CD4-positive, alpha-beta memory T cell (primary cell): ENCODE data around the gene MKX. TPM values are rescaled to one million over a fixed set of nuclear protein-coding genes. Genes with fewer than 3 reads are reported as not detected.

Source experiments
- CTCF ChIA-PET: fragments of 350-600 bp; sonication (Branson Sonifier 250); formaldehyde crosslinking; loops from one replicate; lab custom pipeline; 2021; ENCODE audit warnings: inconsistent platforms; ENCODE audit not compliant: partially characterized antibody; lab: Charles Lee
- POLR2A ChIA-PET: fragments of 350-600 bp; sonication (Branson Sonifier 250); formaldehyde crosslinking; loops from one replicate; lab custom pipeline; 2021; ENCODE audit not compliant: partially characterized antibody; lab: Charles Lee
- DNase-seq, 5 donors: peaks; one replicate each; pipeline versions ENCODE4 v3.0.0 to v3.0.0-alpha.2; 2020 to 2022; ENCODE audit warnings: mixed read lengths in 1 of 5
- H3K27ac ChIP-seq: one replicate; pipeline ENCODE4 v1.7.0; 2013; ENCODE audit warnings: low read depth, low read length
- H3K27me3 ChIP-seq: 2 replicates; pipeline ENCODE4 v1.7.0; 2013; ENCODE audit warnings: mild to moderate bottlenecking, low read length, moderate library complexity; ENCODE audit not compliant: insufficient read depth
- H3K36me3 ChIP-seq: 2 replicates; pipeline ENCODE4 v1.7.0; 2013; ENCODE audit warnings: mild to moderate bottlenecking, low read length, moderate library complexity; ENCODE audit not compliant: insufficient read depth
- H3K4me1 ChIP-seq: 2 replicates; pipeline ENCODE4 v1.7.0; 2013; ENCODE audit warnings: mild to moderate bottlenecking, low read length, moderate library complexity; ENCODE audit not compliant: insufficient read depth
- H3K4me3 ChIP-seq, 2 donors: one replicate each; pipeline ENCODE4 v1.7.0; 2013; ENCODE audit warnings: low read length in 2 of 2, mild to moderate bottlenecking in 1 of 2
- H3K9me3 ChIP-seq, 2 donors: one replicate each; pipeline ENCODE4 v1.7.0; 2013; ENCODE audit warnings: low read length in 2 of 2, control low read depth in 1 of 2; ENCODE audit not compliant: control insufficient read depth in 1 of 2
- H3K27ac Mint-ChIP-seq, 7 donors: one replicate each; pipeline ENCODE4 v1.8.0; 2020 to 2021; ENCODE audit warnings: mixed read lengths in 7 of 7, mild to moderate bottlenecking in 6 of 7, inconsistent platforms in 3 of 7, moderate library complexity in 3 of 7
- H3K27me3 Mint-ChIP-seq, 2 donors: one replicate each; pipeline ENCODE4 v1.8.0; 2020 to 2021; ENCODE audit warnings: mixed read lengths in 2 of 2
- H3K36me3 Mint-ChIP-seq, 2 donors: one replicate each; pipeline ENCODE4 v1.8.0; 2020 to 2021; ENCODE audit warnings: mixed read lengths in 2 of 2, inconsistent platforms in 1 of 2, mild to moderate bottlenecking in 1 of 2
- H3K4me1 Mint-ChIP-seq, 4 donors: one replicate each; pipeline ENCODE4 v1.8.0; 2020 to 2021; ENCODE audit warnings: mixed read lengths in 4 of 4, mild to moderate bottlenecking in 1 of 4
- H3K4me3 Mint-ChIP-seq, 8 donors: one replicate each; pipeline ENCODE4 v1.8.0; 2020 to 2021; ENCODE audit warnings: mixed read lengths in 8 of 8, mild to moderate bottlenecking in 7 of 8, moderate library complexity in 6 of 8, inconsistent platforms in 3 of 8
- H3K9me3 Mint-ChIP-seq, 8 donors: one replicate each; pipeline ENCODE4 v1.8.0; 2020 to 2021; ENCODE audit warnings: mixed read lengths in 8 of 8, mild to moderate bottlenecking in 5 of 8, inconsistent platforms in 3 of 8, moderate library complexity in 1 of 8
- intact Hi-C: fragments of 100-400 bp; cut with micrococcal nuclease; formaldehyde crosslinking; loops from one replicate; pipeline ENCODE4 v1.15.1; 2023
- polyA plus RNA-seq, 2 donors: library from polyadenylated mRNA; unstranded; fragments of 300-500 nt; fragmentation: Illumina TruSeq; gene quantifications; one replicate each; pipeline ENCODE4 v1.2.3, GENCODE V29; 2021
- total RNA-seq, 2 experiments: library from RNA; stranded (reverse); gene quantifications; one replicate each; pipeline ENCODE4 v1.2.3, GENCODE V29; 2021

The MKX gene
- total and polyA plus RNA-seq, 4 experiments from 2014 or later, result not detected

DNA sequence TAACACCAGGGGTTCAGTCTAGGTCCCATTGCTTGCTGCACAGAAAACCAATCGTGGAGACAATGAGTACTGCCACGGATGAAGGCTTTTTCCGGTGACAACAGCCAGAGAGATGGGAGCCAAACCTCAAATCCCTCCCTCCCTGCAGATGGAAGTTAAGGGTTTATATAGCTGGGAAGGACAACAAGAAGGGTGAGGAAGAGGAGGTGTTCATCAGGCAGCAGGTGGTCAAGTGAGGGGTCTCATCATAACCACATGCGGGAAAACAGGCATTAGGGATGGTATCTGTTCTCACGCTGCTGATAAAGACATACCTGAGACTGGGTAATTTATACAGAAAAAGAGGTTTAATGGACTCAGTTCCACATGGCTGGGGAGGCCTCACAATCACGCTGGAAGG lies 91.3 kb downstream of the MKX start:
- H3K9me3 ChIP-seq, result no peaks in the 10 kb centered on the region
- H3K4me3 ChIP-seq, result no peak overlapping the region
- peaks cover 0 to 8% (median 0%) of the 10 kb centered on the region in 8 donors for H3K9me3 Mint-ChIP-seq
- ChIA-PET CTCF (interaction anchor here (0.8 to 2.5 kb wide), 3 partner anchors 206 to 210 kb away, joined by 3 to 15 read pairs (median 4); no protein-coding TSS in a partner anchor), POLR2A (no interaction called here)
- peaks cover 0 to 7% (median 2%) of the 10 kb centered on the region in 4 donors for H3K4me1 Mint-ChIP-seq
- no peaks in the 10 kb centered on the region for H3K36me3 Mint-ChIP-seq
- no peaks in the 10 kb centered on the region for H3K36me3 ChIP-seq
- no peaks in the 10 kb centered on the region for H3K27me3 ChIP-seq
- H3K27me3 Mint-ChIP-seq, result peaks cover 6 to 10% of the 10 kb centered on the region in 2 donors
- intact Hi-C loops, result no loop called here
- peak overlapping the region in 1 of 7 donors; percentile 22 for H3K27ac Mint-ChIP-seq
- H3K4me3 Mint-ChIP-seq, result no peak overlapping the region
- no peaks in the 10 kb centered on the region for H3K4me1 ChIP-seq
- no peak overlapping the region for H3K27ac ChIP-seq
- no peak for DNase-seq

DNA sequence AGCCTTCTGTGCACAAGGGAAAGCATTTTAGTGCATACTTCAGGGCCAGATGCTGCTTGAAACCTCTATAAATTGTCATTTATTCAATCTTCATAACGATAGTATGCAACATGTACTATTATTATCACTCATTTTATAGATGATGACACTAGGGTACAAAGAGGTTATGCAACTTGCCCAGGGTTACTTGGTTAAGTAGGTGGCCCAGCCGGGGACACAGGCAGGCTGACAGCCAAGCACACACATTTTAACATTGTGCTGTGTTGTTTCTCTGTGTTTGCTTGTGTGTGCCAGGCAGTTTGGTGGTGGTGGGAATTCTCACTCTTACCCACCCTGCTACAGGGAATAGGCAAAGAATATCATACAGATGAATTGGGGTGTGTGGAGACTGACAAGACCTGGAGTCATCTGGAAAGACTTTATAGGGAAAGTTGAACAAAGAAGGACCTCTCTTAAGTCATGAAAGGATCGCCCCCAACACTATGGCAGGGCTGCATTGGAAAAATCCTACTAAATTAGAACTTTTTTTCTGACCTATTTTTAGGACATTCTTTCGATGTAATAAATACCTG lies 98.9 kb downstream of the MKX start:
- Histone ChIP-seq H3K27ac (no peak overlapping the region), H3K4me1 (no peaks in the 10 kb centered on the region), H3K27me3 (no peaks in the 10 kb centered on the region), H3K36me3 (no peaks in the 10 kb centered on the region), H3K4me3 (no peak overlapping the region), H3K9me3 (no peaks in the 10 kb centered on the region)
- no peak overlapping the region for H3K4me3 Mint-ChIP-seq
- ChIA-PET CTCF (no interaction called here), POLR2A (no interaction called here)
- H3K27me3 Mint-ChIP-seq, result peaks cover 13 to 14% of the 10 kb centered on the region in 2 donors
- peaks cover 0 to 18% (median 8%) of the 10 kb centered on the region in 8 donors for H3K9me3 Mint-ChIP-seq
- no peaks in the 10 kb centered on the region for H3K36me3 Mint-ChIP-seq
- no peak overlapping the region for H3K27ac Mint-ChIP-seq
- H3K4me1 Mint-ChIP-seq, result no peaks in the 10 kb centered on the region
- no peak for DNase-seq
- intact Hi-C loops, result no loop called here

DNA sequence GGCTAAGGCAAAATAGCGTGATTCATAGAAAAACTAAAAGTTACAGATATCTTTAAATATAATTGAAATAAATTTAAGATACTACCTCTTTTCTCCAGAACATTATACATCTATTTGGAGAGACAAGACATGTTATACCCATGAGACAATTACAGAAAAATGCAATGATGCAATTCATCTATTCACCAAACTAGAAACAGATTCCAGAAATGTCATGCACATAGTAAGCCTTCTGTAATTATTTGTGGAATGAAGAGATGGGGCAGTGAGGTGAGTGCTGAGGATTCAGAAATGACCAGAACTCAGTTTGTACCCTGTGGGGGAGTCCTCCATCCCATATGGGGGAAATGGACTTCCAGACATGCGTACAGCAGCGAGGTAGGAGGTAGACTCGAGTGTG lies 99.4 kb downstream of the MKX start:
- intact Hi-C loops, result no loop called here
- Histone ChIP-seq H3K4me3 (no peak overlapping the region), H3K27me3 (no peaks in the 10 kb centered on the region), H3K4me1 (no peaks in the 10 kb centered on the region), H3K27ac (no peak overlapping the region), H3K36me3 (no peaks in the 10 kb centered on the region), H3K9me3 (no peaks in the 10 kb centered on the region)
- H3K27ac Mint-ChIP-seq, result peak overlapping the region in 1 of 7 donors; percentile 19
- peaks cover 11 to 14% of the 10 kb centered on the region in 2 donors for H3K27me3 Mint-ChIP-seq
- no peak for DNase-seq
- H3K36me3 Mint-ChIP-seq, result no peaks in the 10 kb centered on the region
- H3K4me1 Mint-ChIP-seq, result no peaks in the 10 kb centered on the region
- no peak overlapping the region for H3K4me3 Mint-ChIP-seq
- CTCF ChIA-PET, result no interaction called here
- POLR2A ChIA-PET, result no interaction called here
- peaks cover 0 to 20% (median 9%) of the 10 kb centered on the region in 8 donors for H3K9me3 Mint-ChIP-seq

DNA sequence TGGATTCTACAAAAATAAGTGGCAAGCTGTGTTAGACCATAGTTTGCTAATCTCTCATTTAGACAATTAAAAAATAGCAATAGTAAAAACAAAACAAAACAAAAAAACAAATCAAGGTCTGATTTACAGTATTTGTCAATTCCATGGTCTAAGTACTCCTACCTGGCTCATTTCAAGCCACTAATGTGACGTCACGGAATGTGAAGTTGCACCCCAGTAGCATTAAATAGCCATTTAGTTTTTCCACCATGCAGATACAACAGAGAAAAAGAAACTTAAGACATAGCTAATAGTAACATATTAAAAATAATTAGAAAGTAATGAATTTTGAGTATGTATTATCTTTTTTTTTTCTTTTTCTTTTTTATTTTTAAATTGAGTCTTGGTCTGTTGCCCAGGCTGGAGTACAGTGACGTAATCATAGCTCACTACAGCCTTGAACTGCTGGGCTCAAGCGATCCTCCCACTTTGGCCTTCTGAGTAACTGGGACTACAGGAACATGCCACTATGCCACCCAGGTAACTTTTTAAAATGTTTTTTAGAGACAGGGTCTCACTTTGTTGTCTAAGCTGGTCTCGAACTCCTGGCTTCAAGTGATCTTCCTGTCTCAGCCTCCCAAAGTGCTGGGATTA lies 101.2 kb downstream of the MKX start:
- Mint-ChIP-seq H3K27ac (no peak overlapping the region), H3K9me3 (peaks cover 0 to 22% (median 11%) of the 10 kb centered on the region in 8 donors), H3K4me3 (no peak overlapping the region), H3K4me1 (no peaks in the 10 kb centered on the region), H3K27me3 (peaks cover 8 to 9% of the 10 kb centered on the region in 2 donors), H3K36me3 (no peaks in the 10 kb centered on the region)
- H3K36me3 ChIP-seq, result no peaks in the 10 kb centered on the region
- no peaks in the 10 kb centered on the region for H3K4me1 ChIP-seq
- H3K9me3 ChIP-seq, result no peaks in the 10 kb centered on the region
- ChIA-PET POLR2A (no interaction called here), CTCF (interaction anchor here (0.7 to 1.7 kb wide), 3 partner anchors 11 to 196 kb away, joined by 3 to 4 read pairs (median 3); no protein-coding TSS in a partner anchor)
- no peak overlapping the region for H3K4me3 ChIP-seq
- no peak overlapping the region for H3K27ac ChIP-seq
- H3K27me3 ChIP-seq, result no peaks in the 10 kb centered on the region
- DNase-seq, result no peak
- intact Hi-C loops, result no loop called here

DNA sequence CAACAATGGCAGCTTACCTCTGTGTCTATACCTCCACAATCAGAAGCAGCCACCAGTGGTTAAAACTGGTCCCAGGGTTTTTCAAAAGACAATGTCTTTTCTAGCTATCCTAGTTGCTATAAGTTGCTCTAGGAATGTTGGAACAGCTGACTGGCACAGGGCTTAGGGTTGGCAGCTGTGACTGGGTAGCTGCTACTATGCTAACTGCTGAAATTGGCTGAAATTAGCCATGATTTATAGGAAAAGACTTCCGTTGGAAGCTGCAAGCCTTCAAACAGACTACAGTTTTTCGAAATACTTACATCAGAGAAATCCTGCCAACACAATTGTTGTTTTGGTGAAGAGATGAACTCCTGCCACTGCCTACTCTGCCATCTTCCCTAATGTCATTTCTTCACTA lies 102.3 kb downstream of the MKX start:
- Mint-ChIP-seq H3K4me1 (no peaks in the 10 kb centered on the region), H3K4me3 (no peak overlapping the region), H3K27ac (no peak overlapping the region), H3K9me3 (peaks cover 0 to 22% (median 11%) of the 10 kb centered on the region in 8 donors), H3K27me3 (peaks cover 8% of the 10 kb centered on the region in 2 donors), H3K36me3 (no peaks in the 10 kb centered on the region)
- DNase-seq, result no peak
- no peak overlapping the region for H3K4me3 ChIP-seq
- ChIA-PET POLR2A (no interaction called here), CTCF (interaction anchor here (1.0 kb wide), 1 partner anchor 87 kb away, joined by 3 read pairs; no protein-coding TSS in a partner anchor)
- H3K27me3 ChIP-seq, result no peaks in the 10 kb centered on the region
- no peaks in the 10 kb centered on the region for H3K4me1 ChIP-seq
- intact Hi-C loops, result no loop called here
- H3K27ac ChIP-seq, result no peak overlapping the region
- no peaks in the 10 kb centered on the region for H3K9me3 ChIP-seq
- no peaks in the 10 kb centered on the region for H3K36me3 ChIP-seq

DNA sequence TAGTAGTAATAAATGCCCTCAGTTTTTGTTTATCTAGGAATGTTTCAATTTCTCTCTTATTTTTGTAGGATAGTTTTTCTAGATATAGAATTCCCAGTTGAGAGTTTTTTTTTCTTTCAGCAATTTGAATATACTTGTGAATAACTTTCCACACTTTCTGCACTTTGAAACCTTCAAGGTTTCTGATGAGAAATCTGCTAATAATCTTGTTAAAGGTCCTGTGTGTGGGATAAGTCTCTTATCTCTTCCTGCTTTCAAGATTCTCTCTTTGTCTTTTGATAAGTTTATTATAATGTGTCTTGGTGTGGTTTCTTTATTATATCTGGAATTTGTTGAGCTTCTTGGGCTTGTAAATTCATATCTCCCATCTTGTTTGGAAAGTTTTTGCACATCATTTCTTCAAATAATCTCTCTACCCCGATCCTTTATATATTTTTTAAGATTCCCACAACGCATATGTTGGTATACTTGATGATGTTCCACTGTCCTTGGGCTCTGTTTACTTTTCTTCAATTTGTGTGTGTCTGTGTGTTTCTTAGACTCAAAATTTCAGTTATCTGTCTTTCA lies 103.5 kb downstream of the MKX start:
- Histone ChIP-seq H3K9me3 (no peaks in the 10 kb centered on the region), H3K4me1 (no peaks in the 10 kb centered on the region), H3K27me3 (no peaks in the 10 kb centered on the region), H3K4me3 (no peak overlapping the region), H3K27ac (no peak overlapping the region), H3K36me3 (no peaks in the 10 kb centered on the region)
- ChIA-PET POLR2A (interaction anchor here (0.6 kb wide), 1 partner anchor 201 kb away, joined by 3 read pairs; no protein-coding TSS in a partner anchor), CTCF (no interaction called here)
- H3K4me1 Mint-ChIP-seq, result no peaks in the 10 kb centered on the region
- peaks cover 0 to 22% (median 11%) of the 10 kb centered on the region in 8 donors for H3K9me3 Mint-ChIP-seq
- no peaks in the 10 kb centered on the region for H3K36me3 Mint-ChIP-seq
- no peak overlapping the region for H3K27ac Mint-ChIP-seq
- intact Hi-C loops, result no loop called here
- DNase-seq, result no peak
- peaks cover 2 to 4% of the 10 kb centered on the region in 2 donors for H3K27me3 Mint-ChIP-seq
- H3K4me3 Mint-ChIP-seq, result peak overlapping the region in 1 of 8 donors; percentile 2

DNA sequence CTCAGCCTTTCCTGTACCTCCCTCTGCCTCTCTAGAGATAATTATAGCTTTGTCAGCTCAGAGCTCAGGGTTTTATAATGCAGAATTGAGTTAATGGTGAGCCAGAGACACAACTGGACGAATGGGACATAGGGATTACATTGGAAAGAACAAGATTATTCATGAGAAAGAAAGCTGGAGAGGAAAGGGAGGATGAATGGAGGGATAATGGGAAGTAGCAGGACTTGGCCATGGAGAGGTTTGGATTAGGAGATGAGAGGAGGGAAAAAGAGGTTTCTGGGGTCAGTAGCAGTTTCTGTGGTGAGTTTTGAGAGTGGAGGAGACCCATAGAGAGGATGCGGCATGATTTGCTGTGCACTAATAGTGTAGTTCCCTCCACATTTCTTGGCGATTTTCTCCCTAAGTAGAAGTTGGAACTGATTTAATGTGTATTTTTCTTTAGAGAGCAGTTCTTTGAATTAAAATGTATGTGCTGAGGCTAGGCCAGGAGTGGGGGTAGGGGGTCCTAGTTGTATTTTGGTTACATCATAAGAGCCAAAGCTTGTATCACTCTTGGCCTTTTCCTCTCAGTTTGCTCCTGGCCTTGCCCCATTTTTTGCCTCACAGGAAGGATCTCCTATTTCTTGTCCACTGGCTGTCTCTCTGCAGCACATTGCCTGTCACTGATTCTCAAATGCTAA lies 107.4 kb downstream of the MKX start:
- H3K9me3 ChIP-seq, result no peaks in the 10 kb centered on the region
- no peak overlapping the region for H3K4me3 Mint-ChIP-seq
- H3K4me3 ChIP-seq, result no peak overlapping the region
- H3K36me3 ChIP-seq, result no peaks in the 10 kb centered on the region
- intact Hi-C loops, result no loop called here
- no peak overlapping the region for H3K27ac ChIP-seq
- H3K9me3 Mint-ChIP-seq, result peaks cover 0 to 19% (median 11%) of the 10 kb centered on the region in 8 donors
- H3K27me3 ChIP-seq, result no peaks in the 10 kb centered on the region
- H3K36me3 Mint-ChIP-seq, result no peaks in the 10 kb centered on the region
- H3K27ac Mint-ChIP-seq, result no peak overlapping the region
- ChIA-PET CTCF (interaction anchor here (1.1 kb wide), 1 partner anchor 10 kb away, joined by 3 read pairs; no protein-coding TSS in a partner anchor), POLR2A (no interaction called here)
- no peaks in the 10 kb centered on the region for H3K27me3 Mint-ChIP-seq
- no peaks in the 10 kb centered on the region for H3K4me1 ChIP-seq
- no peak for DNase-seq
- H3K4me1 Mint-ChIP-seq, result no peaks in the 10 kb centered on the region
